GM12872 (cell line): ENCODE results near the gene NBAS.

Experiments
- CTCF ChIP-seq: IDR thresholded peaks from 3 replicates; pipeline ENCODE4 v1.5.1; 2011; ENCODE audit warnings: low read depth, mild to moderate bottlenecking, low read length, moderate library complexity; ENCODE audit not compliant: insufficient read depth

The NBAS gene

GRCh38 chr2:15510131-15510530 is 51.0 kb downstream of the NBAS start:
- no peak for TF ChIP-seq CTCF

GRCh38 chr2:15507697-15508096 is 53.4 kb downstream of the NBAS start:
- TF ChIP-seq CTCF: no peak

GRCh38 chr2:15507061-15507460 is 54.1 kb downstream of the NBAS start:
- no peak for TF ChIP-seq CTCF

GRCh38 chr2:15506229-15506819 is 54.8 kb downstream of the NBAS start:
- no peak for TF ChIP-seq CTCF

- no peak for TF ChIP-seq CTCF
Observed at GRCh38 chr2:15504882-15505663, 56.1 kb downstream of the NBAS start.

- no peak for TF ChIP-seq CTCF
Observed at GRCh38 chr2:15498554-15498953, 62.6 kb downstream of the NBAS start.

- no peak for TF ChIP-seq CTCF
Observed at GRCh38 chr2:15494877-15495276, 66.3 kb downstream of the NBAS start.
